ENCODE results near the gene KLC3. TPM values are rescaled to one million over a fixed set of nuclear protein-coding genes. Genes with fewer than 3 reads are reported as not detected.

KLC3 gene
- total and polyA plus RNA-seq, 2 donors (not counting 1 experiment from before 2014, with no cell fraction given) = not detected

GRCh38 chr19:45295873-45296272 is 44.7 kb upstream of the KLC3 start:
- intact Hi-C loops (cut with micrococcal nuclease) = no loop called here
- peaks cover 0 to 25% (median 0%) of the 10 kb centered on the region in 3 donors for H3K9me3 ChIP-seq (ENCODE audit: control extremely low read depth in 1 of 3, control insufficient read depth in 2 of 3, insufficient read depth in 1 of 3, low read length in 2 of 3)
- Mint-ChIP-seq H3K27ac (no peak overlapping the region), H3K4me1 (no peaks in the 10 kb centered on the region), H3K4me3 (no peak overlapping the region), H3K27me3 (no peaks in the 10 kb centered on the region), H3K9me3 (ENCODE audit: insufficient read depth) (no peaks in the 10 kb centered on the region)
- DNase-seq = no peak
- H3K4me1 ChIP-seq (ENCODE audit: control insufficient read depth in 2 of 2, insufficient read depth in 2 of 2, low read length in 2 of 2) = no peaks in the 10 kb centered on the region
- no peak for TF ChIP-seq CTCF (IDR thresholded peaks at IDR 0.05)
- TF ChIP-seq EZH2 (IDR thresholded peaks at IDR 0.05; ENCODE audit: borderline replicate concordance, insufficient read depth, low read depth, low read length, poor library complexity, severe bottlenecking) = no peak
- ATAC-seq (ENCODE audit: low read depth) = no peak
- H3K79me2 ChIP-seq (ENCODE audit: control insufficient read depth, insufficient read depth, low read length) = no peaks in the 10 kb centered on the region
- peaks cover 0 to 19% of the 10 kb centered on the region in 2 experiments for H3K36me3 ChIP-seq (replicated peaks in 1 of 2; ENCODE audit: control extremely low read depth in 1 of 2, control insufficient read depth in 1 of 2, extremely low read depth in 1 of 2, insufficient read depth in 2 of 2, low read length in 1 of 2)
- H3K27me3 ChIP-seq (replicated peaks in 1 of 4; ENCODE audit: control extremely low read depth in 1 of 4, control insufficient read depth in 3 of 4, insufficient read depth in 4 of 4, low read length in 3 of 4) = no peaks in the 10 kb centered on the region
- no peaks in the 10 kb centered on the region for H4K20me1 ChIP-seq (ENCODE audit: control insufficient read depth, insufficient read depth, low read length, poor library complexity, severe bottlenecking)
- ChIA-PET CTCF (no interaction called here), POLR2A (no interaction called here)
- no peak overlapping the region for H3K4me3 ChIP-seq (ENCODE audit: control extremely low read depth in 1 of 5, extremely low read depth in 1 of 5, insufficient read depth in 1 of 5, low read depth in 2 of 5, low read length in 4 of 5)
- no peak overlapping the region for H3K27ac ChIP-seq (ENCODE audit: low read length in 2 of 2)
- no peak overlapping the region for H3K4me2 ChIP-seq (replicated peaks; ENCODE audit: low read depth, low read length, poor library complexity, severe bottlenecking)
- no peak overlapping the region for H2AFZ ChIP-seq (ENCODE audit: insufficient read depth, low read depth, low read length, poor library complexity, severe bottlenecking)
- no peak overlapping the region for H3K9ac ChIP-seq (ENCODE audit: low read length)

GRCh38 chr19:45296355-45296754 is 44.2 kb upstream of the KLC3 start:
- Histone ChIP-seq H3K36me3 (replicated peaks in 1 of 2; ENCODE audit: control extremely low read depth in 1 of 2, control insufficient read depth in 1 of 2, extremely low read depth in 1 of 2, insufficient read depth in 2 of 2, low read length in 1 of 2) (peaks cover 0 to 15% of the 10 kb centered on the region in 2 experiments), H3K4me1 (ENCODE audit: control insufficient read depth in 2 of 2, insufficient read depth in 2 of 2, low read length in 2 of 2) (no peaks in the 10 kb centered on the region), H3K4me3 (ENCODE audit: control extremely low read depth in 1 of 5, extremely low read depth in 1 of 5, insufficient read depth in 1 of 5, low read depth in 2 of 5, low read length in 4 of 5) (no peak overlapping the region), H4K20me1 (ENCODE audit: control insufficient read depth, insufficient read depth, low read length, poor library complexity, severe bottlenecking) (no peaks in the 10 kb centered on the region), H3K9me3 (ENCODE audit: control extremely low read depth in 1 of 3, control insufficient read depth in 2 of 3, insufficient read depth in 1 of 3, low read length in 2 of 3) (peaks cover 0 to 25% (median 0%) of the 10 kb centered on the region in 3 donors), H3K4me2 (replicated peaks; ENCODE audit: low read depth, low read length, poor library complexity, severe bottlenecking) (no peak overlapping the region), H3K79me2 (ENCODE audit: control insufficient read depth, insufficient read depth, low read length) (no peaks in the 10 kb centered on the region), H2AFZ (ENCODE audit: insufficient read depth, low read depth, low read length, poor library complexity, severe bottlenecking) (no peak overlapping the region), H3K27me3 (replicated peaks in 1 of 4; ENCODE audit: control extremely low read depth in 1 of 4, control insufficient read depth in 3 of 4, insufficient read depth in 4 of 4, low read length in 3 of 4) (no peaks in the 10 kb centered on the region), H3K27ac (ENCODE audit: low read length in 2 of 2) (no peak overlapping the region), H3K9ac (ENCODE audit: low read length) (no peak overlapping the region)
- ChIA-PET CTCF (no interaction called here), POLR2A (no interaction called here)
- Mint-ChIP-seq H3K4me1 (no peaks in the 10 kb centered on the region), H3K9me3 (ENCODE audit: insufficient read depth) (no peaks in the 10 kb centered on the region), H3K4me3 (no peak overlapping the region), H3K27ac (no peak overlapping the region), H3K27me3 (no peaks in the 10 kb centered on the region)
- intact Hi-C loops (cut with micrococcal nuclease) = no loop called here
- no peak for TF ChIP-seq CTCF (IDR thresholded peaks at IDR 0.05)
- TF ChIP-seq EZH2 (IDR thresholded peaks at IDR 0.05; ENCODE audit: borderline replicate concordance, insufficient read depth, low read depth, low read length, poor library complexity, severe bottlenecking) = no peak
- WGBS (ENCODE audit: insufficient coverage) = 90% methylated on average over 4 of the region's 4 CpGs
- no peak for DNase-seq
- no peak for ATAC-seq (ENCODE audit: low read depth)

Measured in B cell (primary cell).